ENCODE data around the gene C12orf50. TPM values are rescaled to one million over a fixed set of nuclear protein-coding genes. Genes with fewer than 3 reads are reported as not detected.
"Not testable (repeated sequence)": the region's sequence is repeated elsewhere in the genome, so short reads cannot be mapped to it uniquely, and the experiment has no call there.

The C12orf50 gene
- total RNA-seq, 1 donor from 2014 or later, result not detected

DNA sequence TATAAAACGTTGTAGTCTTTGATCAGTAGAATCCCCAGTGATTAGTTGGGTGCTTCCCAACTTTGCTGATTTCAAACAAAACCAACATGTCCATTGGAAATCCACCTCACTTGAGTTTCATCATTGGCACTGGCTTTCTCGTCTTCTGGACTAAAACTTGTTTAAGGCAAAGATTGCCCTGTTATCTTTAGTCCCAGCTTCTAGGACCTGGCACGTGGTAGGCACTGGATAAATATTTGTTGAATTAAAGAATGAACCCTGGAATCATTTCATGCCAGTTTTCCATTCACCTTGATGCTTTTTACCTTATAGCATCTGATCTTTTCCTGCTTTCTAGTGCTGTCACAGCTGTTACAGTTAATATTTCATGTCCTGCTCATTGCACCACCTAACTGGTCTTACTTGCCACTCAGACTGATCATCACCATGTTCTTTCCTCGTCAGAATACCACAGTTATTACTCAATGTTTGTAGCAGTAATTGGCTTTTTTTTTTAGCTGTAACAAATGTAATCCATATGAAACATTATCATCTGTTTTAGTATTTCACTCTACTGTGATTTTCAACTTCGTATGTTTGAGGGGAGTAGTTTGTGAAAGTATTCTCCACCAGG lies 7.3 kb upstream of the C12orf50 start:
- no peaks in the 10 kb centered on the region for H3K27me3 ChIP-seq (ENCODE audit: low read depth)
- DNase-seq, result no peak
- intact Hi-C loops (cut with micrococcal nuclease), result no loop called here
- no peak for TF ChIP-seq CTCF (IDR thresholded peaks at IDR 0.05; ENCODE audit: borderline replicate concordance)
- H3K36me3 ChIP-seq, result no peaks in the 10 kb centered on the region
- H3K27ac ChIP-seq (replicated peaks), result no peak overlapping the region
- peaks cover 43% of the 10 kb centered on the region for H3K4me1 ChIP-seq
- H3K9me3 ChIP-seq (replicated peaks), result no peaks in the 10 kb centered on the region
- H3K4me3 ChIP-seq, result peak overlapping the region; percentile 81

GRCh38 chr12:88035907-88036289 lies 6.7 kb upstream of the C12orf50 start:
- no peaks in the 10 kb centered on the region for H3K36me3 ChIP-seq
- H3K4me1 ChIP-seq, result peaks cover 43% of the 10 kb centered on the region
- H3K4me3 ChIP-seq, result peak overlapping the region; percentile 81
- H3K9me3 ChIP-seq (replicated peaks), result no peaks in the 10 kb centered on the region
- no peaks in the 10 kb centered on the region for H3K27me3 ChIP-seq (ENCODE audit: low read depth)
- intact Hi-C loops (cut with micrococcal nuclease), result no loop called here
- no peak for DNase-seq
- TF ChIP-seq CTCF (IDR thresholded peaks at IDR 0.05; ENCODE audit: borderline replicate concordance), result no peak
- H3K27ac ChIP-seq (replicated peaks), result peak overlapping the region; percentile 75

DNA sequence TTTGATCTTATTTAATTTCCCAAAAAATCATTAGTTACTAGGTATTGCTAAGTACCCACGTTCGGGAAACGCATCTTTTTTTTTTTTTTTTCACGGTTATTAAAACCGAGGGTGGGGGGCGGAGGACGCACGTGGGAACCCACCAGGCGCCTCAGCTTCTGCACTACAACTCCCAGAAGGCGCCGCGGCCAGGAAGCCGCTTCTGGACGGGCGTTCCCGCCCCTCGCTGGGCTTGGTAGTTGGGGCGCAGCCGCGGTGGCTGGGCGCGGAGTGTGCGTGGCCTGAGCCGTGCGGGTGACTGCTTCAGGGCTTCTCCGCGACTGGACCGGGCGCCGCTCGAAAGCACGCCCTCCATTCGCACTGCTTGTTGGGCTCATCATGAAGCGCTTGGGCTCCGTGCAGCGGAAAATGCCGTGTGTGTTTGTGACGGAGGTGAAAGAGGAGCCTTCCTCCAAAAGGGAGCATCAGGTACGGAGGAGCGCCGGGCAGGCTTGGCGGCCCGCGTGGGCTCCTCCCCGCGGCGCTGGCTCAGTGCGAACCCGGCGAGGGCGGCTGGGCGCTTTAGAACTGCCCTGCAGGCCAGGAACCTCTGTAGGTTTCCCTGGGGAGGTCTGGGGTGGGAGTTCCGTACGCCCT lies 6.2 kb upstream of the C12orf50 start:
- Histone ChIP-seq H3K27ac (replicated peaks) (peak overlapping the region; percentile 75), H3K4me3 (peak overlapping the region; percentile 81), H3K9me3 (replicated peaks) (no peaks in the 10 kb centered on the region), H3K36me3 (no peaks in the 10 kb centered on the region), H3K4me1 (peaks cover 43% of the 10 kb centered on the region), H3K27me3 (ENCODE audit: low read depth) (no peaks in the 10 kb centered on the region)
- peak; percentile 89 for DNase-seq
- intact Hi-C loops (cut with micrococcal nuclease), result no loop called here
- no peak for TF ChIP-seq CTCF (IDR thresholded peaks at IDR 0.05; ENCODE audit: borderline replicate concordance)

DNA sequence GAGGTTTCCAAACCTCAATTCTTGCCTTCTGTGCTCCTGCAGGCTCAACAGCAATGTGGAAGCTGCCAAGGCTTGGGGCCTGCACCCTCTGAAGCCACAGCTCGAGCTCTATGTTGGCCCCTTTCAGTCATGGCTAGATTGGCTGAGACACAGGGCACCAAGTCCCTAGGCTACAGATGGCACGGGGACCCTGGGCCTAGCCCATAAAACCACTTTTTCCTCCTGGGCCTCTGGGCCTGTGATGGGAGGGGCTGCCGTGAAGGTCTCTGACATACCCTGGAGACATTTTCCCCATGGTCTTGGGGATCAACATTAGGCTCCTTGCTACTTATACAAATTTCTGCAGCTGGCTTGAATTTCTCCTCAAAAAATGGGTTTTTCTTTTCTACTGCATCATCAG lies 2.0 kb upstream of the C12orf50 start:
- H3K27me3 ChIP-seq (ENCODE audit: low read depth); intact Hi-C loops (cut with micrococcal nuclease); H3K27ac ChIP-seq (replicated peaks); H3K36me3 ChIP-seq; DNase-seq; H3K9me3 ChIP-seq (replicated peaks); H3K4me3 ChIP-seq: not testable (repeated sequence)
- peaks cover 15% of the 10 kb centered on the region for H3K4me1 ChIP-seq

- intact Hi-C loops (cut with micrococcal nuclease), result no loop called here
- TF ChIP-seq CTCF (IDR thresholded peaks at IDR 0.05; ENCODE audit: borderline replicate concordance), result no peak
These were observed 3.0 kb downstream of the C12orf50 start for GRCh38 chr12:88026196-88026595.

DNA sequence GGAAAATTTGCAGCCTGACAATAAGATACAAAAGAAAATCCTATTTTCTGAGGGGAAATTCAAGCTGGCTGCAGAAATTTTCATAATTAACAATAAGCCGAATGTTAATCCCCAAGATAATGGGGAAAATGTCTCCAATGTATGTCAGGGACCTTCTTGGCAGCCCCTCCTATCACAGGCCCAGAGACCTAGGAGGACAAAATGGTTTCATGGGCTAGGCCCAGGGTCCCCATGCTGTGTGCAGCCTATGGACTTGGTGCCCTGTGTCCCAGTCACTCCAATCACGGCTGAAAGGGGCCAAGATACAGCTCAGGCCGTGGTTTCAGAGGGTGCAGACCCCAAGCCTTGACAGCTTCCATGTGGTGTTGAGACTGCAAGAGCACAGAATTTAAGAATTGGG lies 11.2 kb downstream of the C12orf50 start:
- H3K4me1 ChIP-seq, result no peaks in the 10 kb centered on the region
- no peaks in the 10 kb centered on the region for H3K36me3 ChIP-seq
- H3K9me3 ChIP-seq (replicated peaks), result peaks cover 14% of the 10 kb centered on the region
- no peak overlapping the region for H3K4me3 ChIP-seq
- H3K27me3 ChIP-seq (ENCODE audit: low read depth), result no peaks in the 10 kb centered on the region
- DNase-seq, result no peak
- intact Hi-C loops (cut with micrococcal nuclease), result no loop called here
- no peak overlapping the region for H3K27ac ChIP-seq (replicated peaks)
- TF ChIP-seq CTCF (IDR thresholded peaks at IDR 0.05; ENCODE audit: borderline replicate concordance), result no peak

More at GRCh38 chr12:88026196-88026595, 3.0 kb downstream of the C12orf50 start:
- H3K27ac ChIP-seq (replicated peaks), result no peak overlapping the region
- H3K9me3 ChIP-seq (replicated peaks), result no peaks in the 10 kb centered on the region
- no peaks in the 10 kb centered on the region for H3K4me1 ChIP-seq
- no peak overlapping the region for H3K4me3 ChIP-seq
- no peaks in the 10 kb centered on the region for H3K36me3 ChIP-seq
- no peak for DNase-seq
- H3K27me3 ChIP-seq (ENCODE audit: low read depth), result no peaks in the 10 kb centered on the region
